OCI-M1 (cell line): ENCODE results near the gene NID2.

Source experiments
- DNase-seq: peaks from one replicate; lab custom pipeline; 2025; lab: John Stamatoyannopoulos, UW

The NID2 gene

GRCh38 chr14:52002542-52002941, 66.3 kb downstream of the NID2 start:
- DNase-seq: no peak

DNA sequence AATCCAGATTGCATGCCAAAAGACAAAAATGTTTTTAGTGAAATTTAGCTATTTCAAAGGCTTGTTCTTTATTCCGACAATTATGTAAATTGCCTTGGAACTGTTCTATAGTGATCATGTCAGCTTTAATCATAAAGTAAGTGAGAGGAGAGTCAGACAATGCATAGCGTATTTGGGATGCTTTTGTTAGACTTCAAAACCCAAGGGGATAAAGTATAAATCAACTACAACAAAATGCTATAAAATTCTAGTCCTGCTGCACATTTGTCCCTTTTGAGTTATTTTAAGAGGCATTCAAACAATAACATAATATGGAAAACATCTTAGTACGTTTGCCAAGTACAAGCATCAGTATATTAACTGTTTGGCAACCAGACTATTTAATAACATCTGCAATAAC, 68.2 kb downstream of the NID2 start:
- DNase-seq: no peak

DNA sequence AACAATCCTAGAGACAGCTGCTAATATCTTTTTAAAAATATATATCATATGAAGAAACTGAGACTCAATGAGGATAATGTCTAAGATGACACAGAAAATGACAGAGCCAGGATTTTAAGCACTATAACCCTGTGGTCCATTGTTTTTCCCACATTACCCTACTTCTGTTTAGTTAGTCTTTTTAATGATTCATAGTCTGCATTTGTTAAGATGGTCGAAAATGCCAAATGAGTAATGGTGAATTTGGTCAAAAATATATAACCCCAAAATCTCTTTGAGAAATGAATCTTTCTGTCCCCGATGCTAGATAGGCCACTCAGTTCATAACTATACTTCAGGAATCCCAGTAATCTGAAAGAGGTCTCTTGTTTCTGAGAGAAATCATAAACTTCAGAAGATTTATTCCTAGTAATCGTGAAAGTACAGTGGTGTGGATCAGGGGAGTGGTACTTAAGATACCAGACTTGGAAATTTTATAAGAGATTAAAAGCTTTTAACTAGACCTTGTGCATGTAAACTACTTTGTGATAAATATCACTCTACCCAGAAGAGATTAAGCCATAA, 68.8 kb downstream of the NID2 start:
- no peak for DNase-seq

DNA sequence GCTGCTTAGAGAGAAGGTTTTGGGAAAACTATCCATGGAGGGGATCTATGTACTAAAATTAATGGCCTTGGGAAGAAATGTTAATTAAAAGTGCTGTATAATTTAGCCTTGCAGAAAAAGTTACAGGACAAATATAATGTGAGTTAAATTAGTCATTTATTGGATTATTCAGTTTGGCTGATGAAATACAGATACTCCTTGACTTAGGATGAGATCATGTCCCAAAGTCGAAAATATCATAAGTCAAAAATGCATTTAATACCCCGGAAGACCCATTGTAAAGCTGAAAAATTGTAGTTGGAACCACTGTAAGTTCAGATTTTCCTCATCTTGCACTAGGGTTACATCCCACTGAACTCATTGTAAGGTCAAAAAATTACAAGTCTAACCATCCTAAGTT, 69.8 kb downstream of the NID2 start:
- DNase-seq: no peak

GRCh38 chr14:51998348-51998747, 70.5 kb downstream of the NID2 start:
- no peak for DNase-seq

GRCh38 chr14:51996148-51996746, 72.6 kb downstream of the NID2 start:
- DNase-seq: peak; percentile 38

DNA sequence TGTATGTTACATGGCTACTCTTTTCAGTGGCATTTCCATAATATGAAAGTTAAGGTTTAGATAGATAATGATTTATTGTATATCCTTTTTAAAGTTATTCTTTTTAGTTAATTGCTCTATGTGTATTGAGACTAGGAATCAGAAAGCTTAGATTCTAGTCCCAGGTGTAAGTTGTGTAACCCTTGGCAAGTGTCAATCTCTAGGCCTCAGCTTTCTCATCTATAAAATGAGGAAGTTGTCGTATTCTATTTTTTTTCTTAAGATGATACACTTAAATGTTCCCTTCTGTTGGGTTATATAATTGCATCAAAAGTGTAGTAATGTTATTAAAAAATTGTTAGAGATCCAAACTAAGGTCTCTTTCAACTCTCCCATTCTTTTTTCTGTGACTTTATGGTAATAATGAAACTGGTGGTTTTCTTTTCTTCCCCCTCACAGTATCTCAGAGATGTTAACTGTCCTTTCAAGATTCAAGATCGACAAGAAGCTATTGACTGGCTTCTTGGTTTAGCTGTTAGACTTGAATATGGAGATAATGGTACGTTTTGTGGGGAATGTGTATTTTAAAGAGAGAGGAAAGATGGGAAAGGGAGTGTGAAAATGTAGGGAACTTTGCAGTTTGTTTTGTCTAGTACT, 75.5 kb downstream of the NID2 start:
- peak; percentile 36 for DNase-seq

GRCh38 chr14:51990488-51990887, 78.4 kb downstream of the NID2 start:
- no peak for DNase-seq

- DNase-seq: peak; percentile 86
These were observed 79.3 kb downstream of the NID2 start, which contains the start of gene RTRAF for GRCh38 chr14:51989293-51990234. TSS of gene RTRAF (plus strand) at chr14:51989546. CDS start at chr14:51989640, 94 bp downstream.

DNA sequence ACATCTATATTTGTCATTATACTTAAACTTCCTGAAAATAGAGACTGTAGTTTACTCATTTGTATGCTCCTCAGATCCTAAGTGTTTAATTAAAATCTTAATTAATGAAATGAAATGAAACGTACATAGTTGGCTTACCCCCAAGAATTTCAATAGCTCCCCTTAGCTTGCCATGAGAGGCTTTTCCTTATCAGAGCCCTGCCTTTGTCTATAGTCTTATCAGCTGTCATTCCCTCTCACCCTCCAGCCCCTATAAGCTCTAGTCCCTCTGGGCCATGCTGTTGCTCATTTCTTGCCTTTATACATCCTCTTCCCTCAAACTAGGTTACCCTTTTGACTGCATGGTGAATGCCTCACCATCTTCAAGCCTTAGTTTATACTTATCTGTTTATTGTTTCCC, 80.6 kb downstream of the NID2 start:
- no peak for DNase-seq

GRCh38 chr14:51981218-51981854, 87.5 kb downstream of the NID2 start:
- no peak for DNase-seq

- peak; percentile 83 for DNase-seq
These were observed 89.7 kb downstream of the NID2 start for GRCh38 chr14:51979088-51979709.

DNA sequence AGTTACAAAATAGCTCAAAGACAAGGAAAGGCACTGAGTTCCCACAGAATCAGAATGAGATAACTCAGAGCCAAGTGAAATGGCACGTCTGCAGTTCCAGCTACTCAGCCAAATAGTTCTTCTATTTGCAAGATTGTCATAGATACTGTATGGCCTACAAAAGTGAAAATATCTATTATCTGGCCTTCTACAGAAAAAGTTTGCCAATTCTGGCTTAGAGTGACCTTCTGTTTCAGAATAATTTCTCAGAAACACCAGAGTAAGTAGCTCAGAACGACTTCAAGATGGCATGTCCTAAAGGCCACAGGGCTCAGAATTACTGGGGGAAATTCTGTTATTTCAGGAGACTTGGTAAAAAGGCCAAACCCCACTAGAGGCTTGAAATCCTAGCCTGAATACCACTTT, 90.2 kb downstream of the NID2 start:
- DNase-seq: peak; percentile 38

DNA sequence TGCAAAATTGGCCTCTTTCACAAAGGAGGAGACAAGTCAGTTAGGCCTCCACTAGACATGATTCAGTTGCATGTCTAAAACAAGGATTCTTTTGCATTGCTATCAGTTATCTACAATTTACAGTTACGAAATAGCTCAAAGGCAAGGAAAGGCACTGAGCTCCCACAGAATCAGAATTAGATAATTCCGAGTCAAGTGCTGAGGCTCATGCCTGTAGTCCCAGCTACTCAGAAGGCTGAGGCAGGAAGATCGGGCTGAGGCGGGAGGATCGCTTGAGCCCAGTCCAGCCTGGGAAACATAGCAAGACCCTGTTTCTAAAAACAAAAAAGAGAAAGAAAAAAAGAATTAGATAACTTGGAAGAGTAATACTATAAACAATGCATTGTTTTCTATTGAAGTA, 91.8 kb downstream of the NID2 start:
- DNase-seq: peak; percentile 34

- no peak for DNase-seq
These were observed 96.3 kb downstream of the NID2 start for GRCh38 chr14:51972566-51972965.

DNA sequence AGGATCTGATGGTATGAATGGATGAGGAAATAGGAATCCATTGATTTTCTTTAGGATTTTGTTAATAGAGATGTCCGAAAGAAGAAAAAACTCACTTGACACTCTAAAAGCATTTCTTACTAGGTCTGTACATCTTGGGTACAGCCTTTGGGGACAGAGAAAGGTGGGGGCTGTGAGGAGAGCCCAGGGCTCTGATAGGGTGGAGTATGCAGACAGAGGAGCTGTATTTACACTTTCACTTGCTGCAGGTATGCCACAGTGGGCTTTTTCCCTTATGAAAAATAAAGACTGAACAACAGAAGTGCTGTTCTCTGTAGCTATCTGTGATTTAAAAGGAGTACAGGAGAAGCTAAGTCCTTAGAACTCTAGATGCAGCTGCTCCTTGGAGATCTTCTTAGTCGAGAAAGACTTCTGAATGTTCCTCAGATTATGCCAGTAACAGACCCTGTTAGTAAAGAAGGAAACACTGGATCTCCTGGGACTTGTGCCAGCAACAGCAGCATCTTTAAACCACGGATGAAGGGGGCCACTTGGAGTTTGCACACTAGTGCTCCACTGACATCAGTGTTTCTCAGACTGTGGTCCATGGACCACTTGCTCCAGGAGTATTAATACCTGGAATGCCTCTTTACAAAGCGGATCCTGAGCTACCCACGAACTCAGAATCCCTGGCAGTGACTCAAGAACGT, 98.9 kb downstream of the NID2 start:
- no peak for DNase-seq

GRCh38 chr14:51967521-51967920, 101.3 kb downstream of the NID2 start:
- DNase-seq: no peak

DNA sequence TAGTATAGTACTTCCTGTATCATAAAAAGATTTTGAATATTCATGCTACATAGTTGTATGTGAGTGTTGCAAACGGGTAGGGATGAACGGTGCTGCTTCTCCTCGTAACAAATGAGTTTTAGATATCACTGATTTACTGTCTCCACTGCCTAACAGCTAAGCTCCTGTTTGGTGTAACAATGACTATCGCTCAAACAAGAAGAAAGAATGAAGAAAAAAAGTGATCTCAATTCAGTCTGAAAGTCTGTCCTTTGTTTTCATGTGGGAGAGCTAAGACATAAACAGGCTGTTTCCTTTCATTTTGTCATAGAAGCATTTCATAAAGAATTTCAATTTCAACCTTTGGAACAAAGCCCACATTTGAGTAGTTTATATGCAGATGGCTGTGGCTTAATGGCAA, 105.6 kb downstream of the NID2 start:
- DNase-seq: no peak

GRCh38 chr14:51962711-51963110, 106.1 kb downstream of the NID2 start:
- no peak for DNase-seq

- peak; percentile 6 for DNase-seq
These were observed 108.0 kb downstream of the NID2 start for GRCh38 chr14:51960866-51961265.

- DNase-seq: no peak
These were observed 108.9 kb downstream of the NID2 start for GRCh38 chr14:51959928-51960327.
